ENCODE results near the gene HDAC2. TPM values are rescaled to one million over a fixed set of nuclear protein-coding genes. Genes with fewer than 3 reads are reported as not detected.

Gene HDAC2
- total RNA-seq, 4 donors from 2014 or later, result 27.9 to 33.7 (median 30.8) TPM

- in situ Hi-C loops (cut with MboI; ENCODE audit: low sequenced_read_pairs in 4 of 4), result no loop called here
- H3K4me1 ChIP-seq, result no peaks in the 10 kb centered on the region
- no peak overlapping the region for H3K27ac ChIP-seq
- no peaks in the 10 kb centered on the region for H3K36me3 ChIP-seq
- no peaks in the 10 kb centered on the region for H3K27me3 ChIP-seq
- no peak overlapping the region for H3K4me3 ChIP-seq
- ATAC-seq, result no peak
- intact Hi-C loops (cut with DNase I; ENCODE audit: low total_unique reads), result no loop called here
- no peak for DNase-seq
- no peaks in the 10 kb centered on the region for H3K9me3 ChIP-seq
- no peak for TF ChIP-seq POLR2A (IDR thresholded peaks at IDR 0.05)
- no peak for TF ChIP-seq CTCF (IDR thresholded peaks at IDR 0.05 in 4 of 5, conservative IDR thresholded peaks at IDR 0.05 in 1 of 5)
These were observed 77.1 kb downstream of the HDAC2 start for GRCh38 chr6:113893866-113894265.

DNA sequence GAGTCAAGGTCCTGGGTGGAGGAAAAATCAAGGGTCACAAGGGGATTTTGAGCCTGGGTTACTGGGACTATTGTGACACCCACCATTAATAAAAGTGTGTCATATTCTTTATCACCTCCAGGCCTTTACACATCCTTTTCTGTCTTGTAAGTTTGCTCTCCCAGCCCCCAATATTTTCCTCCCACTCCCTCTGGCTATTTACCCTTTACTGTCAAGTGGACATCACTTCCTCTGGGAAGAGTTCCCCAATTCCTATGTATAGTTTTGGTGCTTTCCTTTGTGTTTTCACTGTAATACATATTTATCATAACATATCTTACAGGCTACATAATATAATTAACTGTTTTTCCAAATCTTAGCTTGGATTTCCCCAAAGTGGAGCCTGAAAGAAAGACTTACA, 77.5 kb downstream of the HDAC2 start:
- in situ Hi-C loops (cut with MboI; ENCODE audit: low sequenced_read_pairs in 4 of 4), result no loop called here
- H3K9me3 ChIP-seq, result no peaks in the 10 kb centered on the region
- TF ChIP-seq CTCF (IDR thresholded peaks at IDR 0.05 in 4 of 5, conservative IDR thresholded peaks at IDR 0.05 in 1 of 5) (no peak), POLR2A (IDR thresholded peaks at IDR 0.05) (no peak)

DNA sequence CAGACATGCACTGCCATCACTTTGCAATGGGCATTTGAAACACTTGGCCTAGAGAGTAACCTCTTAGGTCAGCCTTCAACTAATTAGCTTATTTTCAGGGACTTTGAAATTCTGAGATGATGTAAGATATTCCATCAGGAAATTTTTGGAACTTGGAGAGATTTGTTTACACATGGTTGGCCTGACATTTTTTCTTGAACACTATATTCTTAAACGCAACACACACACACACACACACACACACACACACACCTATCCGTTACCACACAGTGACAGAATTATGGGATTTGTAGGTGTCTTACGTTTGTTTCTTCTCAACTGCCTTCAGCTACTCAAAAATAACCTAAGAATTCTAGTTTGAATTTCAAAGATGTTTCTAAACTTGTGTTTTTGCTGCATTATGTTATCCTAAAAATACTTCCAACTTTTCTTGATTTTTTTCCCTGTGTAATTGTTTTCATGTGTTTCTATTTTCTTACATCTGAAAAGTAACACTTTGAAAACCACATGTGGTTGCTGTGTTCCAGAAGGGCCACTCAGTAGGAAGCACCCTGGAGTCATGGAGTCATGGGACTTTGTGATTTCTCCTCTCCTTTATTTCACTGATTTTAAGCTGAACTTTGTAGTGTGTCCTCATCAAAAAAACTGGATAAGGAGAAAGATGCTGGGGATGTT, 81.9 kb downstream of the HDAC2 start:
- ATAC-seq (no peak), DNase-seq (no peak)
- TF ChIP-seq POLR2A (IDR thresholded peaks at IDR 0.05) (no peak), CTCF (IDR thresholded peaks at IDR 0.05 in 4 of 5, conservative IDR thresholded peaks at IDR 0.05 in 1 of 5) (no peak)
- Histone ChIP-seq H3K4me1 (no peaks in the 10 kb centered on the region), H3K36me3 (no peaks in the 10 kb centered on the region), H3K4me3 (no peak overlapping the region), H3K27me3 (no peaks in the 10 kb centered on the region), H3K27ac (no peak overlapping the region), H3K9me3 (no peaks in the 10 kb centered on the region)
- in situ Hi-C loops (cut with MboI; ENCODE audit: low sequenced_read_pairs in 4 of 4) (loop anchor here in 1 of 4 donors (10.0 kb wide), 1 partner anchor 584 kb away; no protein-coding TSS in a partner anchor), intact Hi-C loops (cut with DNase I; ENCODE audit: low total_unique reads) (no loop called here)

More for the DNA sequence above, 77.5 kb downstream of the HDAC2 start:
- H3K27me3 ChIP-seq, result no peaks in the 10 kb centered on the region
- DNase-seq (no peak), ATAC-seq (no peak)
- H3K4me3 ChIP-seq, result no peak overlapping the region
- H3K4me1 ChIP-seq, result no peaks in the 10 kb centered on the region
- intact Hi-C loops (cut with DNase I; ENCODE audit: low total_unique reads), result no loop called here
- no peak overlapping the region for H3K27ac ChIP-seq
- no peaks in the 10 kb centered on the region for H3K36me3 ChIP-seq

GRCh38 chr6:113888493-113888892, 82.5 kb downstream of the HDAC2 start:
- no peak overlapping the region for H3K27ac ChIP-seq
- TF ChIP-seq CTCF (IDR thresholded peaks at IDR 0.05 in 4 of 5, conservative IDR thresholded peaks at IDR 0.05 in 1 of 5) (no peak), POLR2A (IDR thresholded peaks at IDR 0.05) (no peak)
- H3K27me3 ChIP-seq, result no peaks in the 10 kb centered on the region
- DNase-seq (no peak), ATAC-seq (no peak)
- in situ Hi-C loops (cut with MboI; ENCODE audit: low sequenced_read_pairs in 4 of 4), result loop anchor here in 1 of 4 donors (10.0 kb wide), 1 partner anchor 584 kb away; no protein-coding TSS in a partner anchor
- no peaks in the 10 kb centered on the region for H3K4me1 ChIP-seq
- H3K9me3 ChIP-seq, result no peaks in the 10 kb centered on the region
- intact Hi-C loops (cut with DNase I; ENCODE audit: low total_unique reads), result no loop called here
- H3K36me3 ChIP-seq, result no peaks in the 10 kb centered on the region
- no peak overlapping the region for H3K4me3 ChIP-seq

Measured in gastrocnemius medialis (tissue), 4 donors.